NCI-H187 (cell line): ENCODE measurements around the gene TYSND1.
A peak's percentile ranks its signal among the peaks of the same experiment; 100 is the strongest.
"Not testable (repeated sequence)": the region's sequence is repeated elsewhere in the genome, so short reads cannot be mapped to it uniquely, and the experiment has no call there.

Source experiments
- DNase-seq, 2 experiments: peaks; one replicate each; lab custom pipeline; 2025; lab: John Stamatoyannopoulos, UW

The TYSND1 gene, protein sequence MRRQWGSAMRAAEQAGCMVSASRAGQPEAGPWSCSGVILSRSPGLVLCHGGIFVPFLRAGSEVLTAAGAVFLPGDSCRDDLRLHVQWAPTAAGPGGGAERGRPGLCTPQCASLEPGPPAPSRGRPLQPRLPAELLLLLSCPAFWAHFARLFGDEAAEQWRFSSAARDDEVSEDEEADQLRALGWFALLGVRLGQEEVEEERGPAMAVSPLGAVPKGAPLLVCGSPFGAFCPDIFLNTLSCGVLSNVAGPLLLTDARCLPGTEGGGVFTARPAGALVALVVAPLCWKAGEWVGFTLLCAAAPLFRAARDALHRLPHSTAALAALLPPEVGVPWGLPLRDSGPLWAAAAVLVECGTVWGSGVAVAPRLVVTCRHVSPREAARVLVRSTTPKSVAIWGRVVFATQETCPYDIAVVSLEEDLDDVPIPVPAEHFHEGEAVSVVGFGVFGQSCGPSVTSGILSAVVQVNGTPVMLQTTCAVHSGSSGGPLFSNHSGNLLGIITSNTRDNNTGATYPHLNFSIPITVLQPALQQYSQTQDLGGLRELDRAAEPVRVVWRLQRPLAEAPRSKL

GRCh38 chr10:70146489-70147258 lies at the start of gene TYSND1:
TSS of gene TYSND1 (minus strand) at chr10:70146700. CDS start at chr10:70146586, 114 bp downstream.
- peak; percentile 63 to 80 for DNase-seq

DNA sequence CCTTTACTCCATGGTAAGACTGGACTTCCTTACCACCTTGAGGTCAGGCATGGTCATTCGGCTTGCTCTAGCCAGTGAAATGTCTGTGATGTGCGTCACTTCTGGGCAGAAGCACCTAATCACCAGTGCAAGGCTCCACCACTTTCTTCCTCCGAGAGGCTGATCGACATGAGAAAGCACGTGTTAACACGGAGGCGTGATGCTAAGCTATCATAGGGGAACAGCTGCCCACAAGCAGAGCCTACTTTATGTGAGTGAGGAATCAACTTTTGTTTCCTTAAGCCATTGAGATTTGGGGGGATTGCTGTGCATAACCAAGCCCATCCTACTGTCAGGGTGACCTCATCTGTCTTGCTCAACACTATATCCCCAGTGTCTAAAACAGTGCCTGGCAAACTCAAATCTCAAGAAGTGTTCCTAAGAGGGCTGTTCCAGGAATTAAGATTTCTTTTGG lies 46.9 kb upstream of the TYSND1 start:
- DNase-seq: no peak

GRCh38 chr10:70192326-70192968 lies 45.9 kb upstream of the TYSND1 start:
- no peak for DNase-seq

- DNase-seq: no peak
Measured at GRCh38 chr10:70191972-70192305, 45.4 kb upstream of the TYSND1 start.

- no peak for DNase-seq
Measured at GRCh38 chr10:70191161-70191971, 44.9 kb upstream of the TYSND1 start.

DNA sequence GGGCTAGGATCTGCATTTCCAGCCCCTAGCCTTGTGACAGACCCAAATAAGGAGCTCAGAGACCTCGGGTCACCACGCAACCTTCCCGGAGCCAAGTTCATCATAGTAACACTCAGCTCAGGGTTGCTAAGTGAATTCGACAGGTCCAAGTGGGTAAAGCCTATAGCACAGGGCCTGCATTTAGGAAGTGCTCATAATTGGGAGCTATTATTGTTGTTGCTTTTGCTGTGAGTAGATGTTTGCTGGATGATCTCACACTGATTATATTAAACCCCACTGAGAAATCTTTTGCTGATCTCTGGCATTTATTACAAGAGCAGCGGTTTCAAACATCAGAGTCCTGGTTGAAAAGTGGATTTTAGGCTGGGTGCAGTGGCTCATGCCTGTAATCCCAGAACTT lies 44.1 kb upstream of the TYSND1 start:
- no peak for DNase-seq

- DNase-seq: no peak
Measured at GRCh38 chr10:70190102-70190501, 43.6 kb upstream of the TYSND1 start.

GRCh38 chr10:70188768-70189167 lies 42.3 kb upstream of the TYSND1 start:
- DNase-seq: no peak

- no peak for DNase-seq
Measured at GRCh38 chr10:70186571-70186970, 40.1 kb upstream of the TYSND1 start.

DNA sequence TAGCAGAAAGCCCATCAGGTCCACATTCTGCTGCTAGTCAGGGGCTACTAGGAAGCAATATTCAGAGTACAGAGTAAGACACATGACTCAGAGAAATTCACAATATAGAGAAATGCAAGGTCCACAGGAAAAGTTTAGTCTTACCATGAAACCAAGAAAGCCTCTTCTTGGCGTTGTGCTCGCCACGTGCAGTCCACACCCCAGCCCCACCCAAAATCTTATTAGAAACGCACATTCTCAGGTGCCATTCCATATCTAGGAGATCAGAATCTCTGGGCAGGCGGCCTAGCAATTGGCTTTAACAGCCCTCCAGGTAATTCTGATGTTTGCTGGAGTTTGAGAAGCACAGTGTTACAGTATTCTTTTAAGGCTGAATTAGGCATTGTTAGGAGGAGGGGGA lies 39.6 kb upstream of the TYSND1 start:
- DNase-seq: no peak

- no peak for DNase-seq
Measured at GRCh38 chr10:70183304-70183703, 36.8 kb upstream of the TYSND1 start.

DNA sequence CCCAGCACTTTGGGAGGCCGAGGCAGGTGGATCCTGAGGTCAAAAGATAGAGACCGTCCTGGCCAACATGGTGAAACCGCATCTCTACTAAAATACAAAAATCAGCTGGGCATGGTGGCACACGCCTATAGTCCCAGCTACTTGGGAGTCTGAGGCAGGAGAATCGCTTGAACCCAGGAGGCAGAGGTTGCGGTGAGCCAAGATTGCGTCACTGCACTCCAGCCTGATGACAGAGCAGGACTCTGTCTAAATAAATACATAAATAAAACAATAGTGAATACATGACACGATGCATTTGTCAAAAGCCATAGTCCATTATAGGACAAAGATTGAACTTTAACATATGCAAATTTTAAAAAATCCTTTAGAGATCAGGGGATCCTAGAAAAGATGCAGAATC lies 32.7 kb upstream of the TYSND1 start:
- DNase-seq: not testable (repeated sequence)

GRCh38 chr10:70178139-70178725 lies 31.7 kb upstream of the TYSND1 start:
- no peak for DNase-seq

DNA sequence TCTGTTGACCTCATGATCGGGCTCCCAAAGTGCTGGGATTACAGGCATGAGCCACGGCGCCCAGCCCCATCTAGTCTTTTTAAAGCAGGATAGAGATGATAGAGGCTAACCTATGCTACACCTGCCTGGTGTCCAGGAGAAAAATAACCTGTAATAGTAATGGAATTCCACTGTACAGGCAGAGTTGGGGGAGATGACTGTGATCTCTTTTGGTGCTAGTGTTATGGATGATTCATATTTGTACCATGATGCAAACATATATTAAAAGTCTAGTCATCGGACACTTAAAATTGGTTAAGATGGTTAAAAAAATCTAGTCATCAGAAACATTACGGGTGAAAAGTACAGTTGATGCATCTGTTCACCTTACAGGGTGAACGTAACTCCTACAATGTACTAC lies 29.9 kb upstream of the TYSND1 start:
- DNase-seq: no peak

DNA sequence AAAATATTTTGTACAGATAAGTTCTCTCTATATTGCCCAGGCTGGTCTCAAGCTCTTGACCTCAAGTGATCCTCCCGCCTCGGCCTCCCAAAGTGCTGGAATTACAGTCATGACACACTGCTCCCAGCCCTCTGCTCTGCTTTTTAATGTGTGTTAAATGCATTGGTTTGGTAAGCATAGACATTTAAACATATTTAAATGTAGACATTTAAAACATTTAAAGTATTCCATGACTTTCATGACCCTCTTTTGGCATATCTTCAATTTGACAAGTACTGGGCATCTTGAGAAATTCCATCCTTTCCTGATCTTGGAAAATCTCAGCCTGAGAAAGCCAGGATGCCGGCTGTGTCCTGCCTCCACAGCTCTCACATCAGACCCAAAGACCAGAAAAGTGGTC lies 29.0 kb upstream of the TYSND1 start:
- DNase-seq: no peak

DNA sequence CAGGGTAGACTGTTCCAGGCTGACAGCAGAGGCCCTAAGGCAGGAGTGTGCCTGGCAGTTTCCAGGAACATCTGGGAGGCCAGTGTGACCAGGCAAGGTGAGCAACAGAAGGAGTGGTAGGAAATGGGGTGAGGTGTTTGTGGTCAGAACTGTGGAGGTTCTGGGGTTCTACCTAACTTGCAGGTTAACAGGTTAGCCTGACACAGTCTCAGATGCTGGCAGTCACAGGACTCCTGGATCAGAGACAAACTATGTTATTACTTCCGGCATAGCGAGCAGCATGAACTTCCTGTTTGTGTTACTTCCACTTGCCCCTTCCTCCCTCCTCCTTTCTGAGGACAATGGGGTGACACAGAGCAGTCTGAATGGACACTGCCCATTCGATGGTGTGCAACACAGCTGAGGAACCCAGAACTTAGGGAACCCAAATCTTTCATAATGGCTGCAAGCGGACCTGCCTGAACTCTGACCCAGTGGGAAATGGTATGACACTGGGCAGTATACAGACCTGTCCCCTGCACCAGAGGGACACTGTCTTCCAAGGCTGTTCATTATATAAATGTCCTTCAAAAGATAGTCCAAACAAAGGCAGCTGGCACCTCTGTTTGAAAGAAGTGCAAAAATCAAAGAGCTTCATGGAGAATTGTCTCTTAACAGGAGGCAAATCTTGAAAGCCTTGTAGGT lies 27.7 kb upstream of the TYSND1 start:
- no peak for DNase-seq

DNA sequence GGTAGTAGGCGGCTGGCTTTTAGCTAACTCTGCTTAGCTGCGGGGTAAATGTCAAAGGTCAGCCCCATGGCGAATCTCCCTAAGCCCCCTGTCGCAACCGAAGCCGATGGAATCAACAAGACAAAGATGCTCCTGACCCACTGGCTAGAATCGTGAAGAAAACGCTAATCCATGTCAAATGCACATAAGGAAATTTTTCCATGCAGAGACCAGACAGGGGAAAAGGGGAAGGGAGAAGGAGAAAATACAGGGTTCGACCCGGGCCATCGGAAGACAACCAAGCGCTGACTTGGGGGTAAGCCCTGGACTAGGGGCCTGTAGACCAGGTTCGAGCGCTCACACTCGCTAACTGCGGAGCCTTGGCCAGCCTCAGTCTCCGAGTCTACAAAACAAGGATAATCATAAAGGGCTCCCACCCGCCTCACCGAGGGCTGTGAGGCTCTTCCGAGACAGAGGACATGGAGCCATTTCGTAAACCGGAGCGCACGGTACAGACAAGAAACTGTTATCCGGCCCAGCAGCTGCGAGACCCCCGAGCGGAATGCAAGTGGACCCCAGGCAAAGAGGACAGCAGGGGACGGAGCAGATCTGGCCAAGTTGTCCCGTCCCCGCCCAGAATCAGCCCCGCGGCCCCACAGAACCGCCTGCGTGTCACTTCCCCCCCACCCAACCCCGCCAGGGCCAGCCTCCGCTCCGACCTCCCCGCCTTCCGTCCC lies 23.3 kb upstream of the TYSND1 start:
- no peak for DNase-seq

- DNase-seq: no peak
Measured at GRCh38 chr10:70169011-70169410, 22.5 kb upstream of the TYSND1 start.

DNA sequence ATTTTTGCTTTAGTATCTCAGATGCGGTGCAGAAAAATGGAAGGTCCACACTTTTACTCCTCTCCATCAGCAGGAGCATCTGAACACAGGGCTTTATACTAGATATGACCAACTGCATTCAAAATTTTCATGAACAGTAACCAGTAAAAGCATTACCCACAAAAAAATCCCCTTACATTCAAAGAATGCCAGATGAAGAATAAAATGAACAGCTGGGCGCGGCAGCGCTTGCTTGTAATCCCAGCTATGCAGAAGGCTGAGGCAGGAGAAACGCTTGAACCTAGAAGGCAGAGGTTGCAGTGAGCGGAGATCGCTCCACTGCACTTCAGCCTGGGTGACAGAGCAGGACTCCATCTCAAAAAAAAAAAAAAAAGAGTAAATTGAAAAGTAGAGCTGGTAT lies 20.7 kb upstream of the TYSND1 start:
- DNase-seq: no peak

DNA sequence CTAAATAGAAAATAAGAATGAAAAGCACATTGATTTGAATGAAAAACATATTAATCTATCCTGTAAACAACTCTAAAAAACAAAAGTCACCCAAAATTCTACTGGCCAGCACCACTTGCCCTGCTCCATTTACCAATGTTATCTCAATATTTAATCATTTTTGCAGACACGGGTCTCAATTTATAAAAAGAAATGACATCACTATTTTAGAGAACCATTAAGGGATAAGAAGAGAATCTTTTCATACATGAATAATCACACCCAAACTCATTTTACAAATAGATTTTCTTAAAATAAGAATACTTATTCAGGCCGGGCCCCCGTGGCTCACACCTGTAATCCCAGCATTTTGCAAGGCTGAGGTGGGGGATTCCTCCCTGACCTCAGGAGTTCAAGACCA lies 19.9 kb upstream of the TYSND1 start:
- DNase-seq: no peak
